Chondrocyte (in vitro differentiated cells): ENCODE results near the gene DGKD. TPM values are rescaled to one million over a fixed set of nuclear protein-coding genes. Genes with fewer than 3 reads are reported as not detected.

Experiments used
- DNase-seq: peaks from one replicate; pipeline ENCODE4 v3.0.0; 2021; ENCODE audit warnings: mixed read lengths, low spot score
- H3K27ac Mint-ChIP-seq: one replicate; pipeline ENCODE4 v1.8.0; 2021; ENCODE audit warnings: mild to moderate bottlenecking, moderate library complexity, mixed read lengths; ENCODE audit not compliant: unreplicated experiment
- H3K27me3 Mint-ChIP-seq: 2 replicates; pipeline ENCODE4 v1.8.0; 2021; ENCODE audit warnings: low read depth, mixed read lengths
- H3K36me3 Mint-ChIP-seq: 2 replicates; pipeline ENCODE4 v1.8.0; 2021; ENCODE audit warnings: low read depth, mixed read lengths
- H3K4me1 Mint-ChIP-seq: 2 replicates; pipeline ENCODE4 v1.8.0; 2021; ENCODE audit warnings: low read depth, mild to moderate bottlenecking, mixed read lengths
- H3K4me3 Mint-ChIP-seq: one replicate; pipeline ENCODE4 v1.8.0; 2021; ENCODE audit warnings: mild to moderate bottlenecking, moderate library complexity, mixed read lengths; ENCODE audit not compliant: unreplicated experiment
- H3K9me3 Mint-ChIP-seq: 2 replicates; pipeline ENCODE4 v1.8.0; 2021; ENCODE audit warnings: low read depth, mixed read lengths
- CTCF ChIP-seq: fragments of 200-600 bp; sonication (generic); IDR thresholded peaks from 2 replicates; pipeline ENCODE4 v1.5.0; 2021; ENCODE audit warnings: antibody characterized with exemption, mild to moderate bottlenecking, moderate library complexity
- total RNA-seq: library from RNA; stranded (reverse); gene quantifications from 3 replicates; pipeline ENCODE4 v1.2.1, GENCODE V29; 2021

The DGKD gene
- total RNA-seq, 1 donor from 2014 or later = 66.3 TPM

DNA sequence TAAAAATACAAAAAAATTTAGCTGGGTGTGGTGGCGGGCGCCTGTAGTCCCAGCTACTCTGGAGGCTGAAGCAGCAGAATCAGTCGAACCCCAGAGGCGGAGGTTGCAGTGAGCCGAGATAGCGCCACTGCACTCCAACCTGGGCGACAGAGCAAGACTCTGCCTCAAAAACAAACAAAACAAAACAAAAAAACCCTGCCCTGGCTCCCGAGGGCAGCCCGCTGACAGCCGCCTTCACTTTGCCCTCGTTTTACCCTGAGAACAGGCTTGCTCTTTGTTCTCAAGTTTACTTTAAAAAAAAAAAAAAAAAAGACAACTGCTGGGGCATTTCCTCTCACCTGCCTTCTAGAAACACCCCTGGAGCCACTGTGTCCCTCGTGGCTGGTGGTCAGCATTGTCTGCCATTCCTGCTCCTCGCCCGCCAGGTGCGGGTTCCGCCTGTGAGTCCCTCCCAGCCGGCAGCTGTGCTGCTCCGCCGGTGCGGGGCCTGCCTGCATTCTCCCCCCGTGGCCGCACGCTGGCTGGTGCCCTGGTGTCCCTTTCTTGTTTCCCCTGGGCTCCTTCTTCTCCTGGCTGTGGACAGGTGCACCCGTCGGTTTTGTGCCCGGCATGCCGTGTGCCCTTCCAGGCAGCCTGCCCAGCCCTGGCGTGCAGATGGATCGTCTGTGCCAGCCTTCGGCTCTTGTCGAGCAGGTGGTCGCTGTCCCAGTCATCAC lies 106.6 kb downstream of the DGKD start:
- Mint-ChIP-seq H3K4me3 (no peak overlapping the region), H3K4me1 (no peaks in the 10 kb centered on the region), H3K9me3 (no peaks in the 10 kb centered on the region), H3K27ac (no peak overlapping the region), H3K36me3 (peaks cover 30% of the 10 kb centered on the region), H3K27me3 (no peaks in the 10 kb centered on the region)
- TF ChIP-seq CTCF = no peak
- DNase-seq = peak; percentile 32

GRCh38 chr2:233461481-233461891 lies 107.2 kb downstream of the DGKD start:
- H3K4me3 Mint-ChIP-seq = no peak overlapping the region
- H3K36me3 Mint-ChIP-seq = peaks cover 30% of the 10 kb centered on the region
- no peak for TF ChIP-seq CTCF
- peak; percentile 83 for DNase-seq
- H3K9me3 Mint-ChIP-seq = no peaks in the 10 kb centered on the region
- H3K27ac Mint-ChIP-seq = no peak overlapping the region
- H3K4me1 Mint-ChIP-seq = no peaks in the 10 kb centered on the region
- H3K27me3 Mint-ChIP-seq = no peaks in the 10 kb centered on the region

GRCh38 chr2:233462202-233462785 lies 108.0 kb downstream of the DGKD start:
- no peak overlapping the region for H3K4me3 Mint-ChIP-seq
- DNase-seq = peak; percentile 69
- peaks cover 31% of the 10 kb centered on the region for H3K36me3 Mint-ChIP-seq
- H3K4me1 Mint-ChIP-seq = no peaks in the 10 kb centered on the region
- H3K27me3 Mint-ChIP-seq = no peaks in the 10 kb centered on the region
- H3K27ac Mint-ChIP-seq = no peak overlapping the region
- no peaks in the 10 kb centered on the region for H3K9me3 Mint-ChIP-seq
- TF ChIP-seq CTCF = no peak

DNA sequence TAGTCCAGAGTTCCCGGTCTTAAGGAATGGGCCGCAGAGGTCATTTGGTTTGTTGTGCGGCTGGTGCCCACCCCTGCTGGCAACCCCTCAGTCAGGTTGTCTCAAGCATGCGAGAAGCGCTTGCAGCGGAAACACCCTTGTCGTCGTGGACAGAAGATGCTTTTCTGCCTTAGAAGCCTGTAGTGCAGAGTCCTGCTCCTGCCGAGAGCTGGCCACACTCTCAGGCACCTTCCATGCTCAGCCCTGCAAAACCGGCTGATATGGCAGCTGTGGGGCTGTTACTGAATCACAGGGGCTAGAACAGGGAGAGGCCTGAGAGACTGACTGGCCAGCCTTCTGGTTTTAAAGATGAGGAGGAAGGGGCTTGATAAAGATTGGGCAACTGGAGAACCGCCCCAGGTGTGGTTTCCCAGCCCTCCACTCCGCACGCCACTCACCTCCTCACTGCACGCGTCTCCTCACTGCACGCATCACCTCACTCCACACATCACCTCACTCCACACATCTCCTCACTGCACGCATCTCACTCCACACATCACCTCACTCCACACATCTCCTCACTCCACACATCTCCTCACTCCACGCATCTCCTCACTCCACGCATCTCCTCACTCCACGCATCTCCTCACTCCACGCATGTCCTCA lies 108.7 kb downstream of the DGKD start:
- Mint-ChIP-seq H3K9me3 (no peaks in the 10 kb centered on the region), H3K27me3 (no peaks in the 10 kb centered on the region), H3K4me3 (no peak overlapping the region), H3K27ac (no peak overlapping the region), H3K36me3 (peaks cover 30% of the 10 kb centered on the region), H3K4me1 (no peaks in the 10 kb centered on the region)
- no peak for TF ChIP-seq CTCF
- DNase-seq = peak; percentile 68

- peak; percentile 70 for DNase-seq
- Mint-ChIP-seq H3K4me3 (no peak overlapping the region), H3K36me3 (peaks cover 34% of the 10 kb centered on the region), H3K9me3 (no peaks in the 10 kb centered on the region), H3K4me1 (no peaks in the 10 kb centered on the region), H3K27ac (no peak overlapping the region), H3K27me3 (no peaks in the 10 kb centered on the region)
- no peak for TF ChIP-seq CTCF
These were observed 109.3 kb downstream of the DGKD start for GRCh38 chr2:233463586-233463985.
